Ovary (tissue), 10 donors: Measurements from ENCODE around the gene ECHDC1. TPM values are rescaled to one million over a fixed set of nuclear protein-coding genes. Genes with fewer than 3 reads are reported as not detected.

ENCODE experiments used
- DNase-seq, 5 donors: peaks; one replicate each; pipeline ENCODE4 v3.0.0-alpha.2; 2019 to 2020
- H3K27ac ChIP-seq, 2 donors: fragments of 200-600 bp; one replicate each; pipeline versions ENCODE4 v1.5.1 to v1.8.0; 2019 to 2022
- H3K27me3 ChIP-seq: fragments of 200-600 bp; one replicate; pipeline ENCODE4 v1.8.0; 2022
- H3K36me3 ChIP-seq: fragments of 200-600 bp; sonication (generic); one replicate; pipeline ENCODE4 v1.5.1; 2019
- H3K4me1 ChIP-seq: one replicate; pipeline ENCODE4 v1.8.1; 2013; ENCODE audit warnings: mild to moderate bottlenecking, moderate library complexity; ENCODE audit not compliant: insufficient read depth
- H3K4me3 ChIP-seq: fragments of 200-600 bp; sonication (generic); one replicate; pipeline ENCODE4 v1.5.1; 2017
- H3K9me3 ChIP-seq, 2 donors: fragments of 200-600 bp in 1 of 2; sonication (generic) in 1 of 2; one replicate each; pipeline versions ENCODE4 v1.5.1 to v1.8.1; 2013 to 2019; ENCODE audit warnings: mild to moderate bottlenecking in 1 of 2, moderate library complexity in 1 of 2
- EP300 ChIP-seq: sonication (generic); formaldehyde crosslinking; IDR thresholded peaks from one replicate; pipeline ENCODE4 v1.6.1; 2017; ENCODE audit warnings: antibody characterized with exemption
- POLR2A ChIP-seq: fragments of 450-650 bp; IDR thresholded peaks from one replicate; pipeline ENCODE4 v1.6.1; 2017; ENCODE audit warnings: antibody characterized with exemption, mild to moderate bottlenecking, moderate library complexity
- WGBS, 3 donors: extraction: QIAGEN DNeasy Blood & Tissue Kit in 1 of 3; methylation state at CpG; one replicate each; pipeline versions ENCODE4 v1.1.5 to v1.1.7; 2013 to 2017; 5-methylcytosine and 5-hydroxymethylcytosine counted together
- intact Hi-C, 4 donors: fragments of 100-400 bp; cut with DNase I; formaldehyde crosslinking; loops; one replicate each; pipeline versions ENCODE4 v1.11.0 to v1.15.1; 2022 to 2023
- long read RNA-seq, 3 donors: library from polyadenylated mRNA in 2 of 3; unstranded in 2 of 3; transcript quantifications; one replicate each; pipeline ENCODE4 v2.0.0 and lab custom pipeline, GENCODE V29; 2021 to 2026
- polyA plus RNA-seq, 2 donors: library from polyadenylated mRNA; stranded (reverse); fragments of 200-250 nt in 1 of 2; fragments of 350-450 nt in 1 of 2; fragmentation: Illumina TruSeq in 1 of 2; extraction: RNeasy Lipid Tissue Mini Kit (QIAGEN cat#74804) in 1 of 2; gene quantifications; one replicate each; pipeline ENCODE4 v1.2.3, GENCODE V29; 2013 to 2014
- total RNA-seq, 7 donors: library from RNA; depleted of rRNA in 2 of 7; stranded (reverse); fragments of >200 nt in 2 of 7; fragmentation: NEBNext Ultra II Directional in 3 of 7; extraction: Animal tissue kit (Norgen Biotek cat#: 25700) in 3 of 7; gene quantifications; one replicate each; pipeline versions ENCODE4 v1.1.0 to v1.2.4, GENCODE V29; 2016 to 2023
- TF ChIP-seq, protein P1 (sequence below), 3 donors: fragments of 450-650 bp in 2 of 3; fragments of 200-600 bp in 1 of 3; IDR thresholded peaks; one replicate each; pipeline versions ENCODE4 v1.5.1 to v1.8.0; 2016 to 2022; ENCODE audit warnings: antibody characterized with exemption in 3 of 3, mild to moderate bottlenecking in 1 of 3
- donor health status: DM: no; HTN: no; CAD: no; lungs with moderate emphysema.
- donor health status: DM: no; HTN: no; CAD: no.
- donor health status: Bipolar disorder and iron deficiency.
- donor health status: DM: yes; HTN: yes; CAD: no.
- donor health status: DM: no; HTN: no; CAD: no.
- donor health status: DM: yes; HTN: yes; CAD: no.

Gene ECHDC1, protein sequence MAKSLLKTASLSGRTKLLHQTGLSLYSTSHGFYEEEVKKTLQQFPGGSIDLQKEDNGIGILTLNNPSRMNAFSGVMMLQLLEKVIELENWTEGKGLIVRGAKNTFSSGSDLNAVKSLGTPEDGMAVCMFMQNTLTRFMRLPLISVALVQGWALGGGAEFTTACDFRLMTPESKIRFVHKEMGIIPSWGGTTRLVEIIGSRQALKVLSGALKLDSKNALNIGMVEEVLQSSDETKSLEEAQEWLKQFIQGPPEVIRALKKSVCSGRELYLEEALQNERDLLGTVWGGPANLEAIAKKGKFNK
- total RNA-seq (10 to 100 TPM; 19.3 to 40.3 (median 21.8) TPM), polyA plus RNA-seq (10 to 100 TPM; 23.9 to 34.9 TPM)
- long read RNA-seq, donor 1, transcript ECHDC1-210 (6 exons, 2,341 nt), result major isoform, 32 of 60 reads
- long read RNA-seq, donor 1, transcript ECHDC1-203 (5 exons, 1,354 nt), result minor isoform, 13 of 60 reads
- long read RNA-seq, donor 1, partial matches to known transcripts, result 2 of 60 reads
- long read RNA-seq, donor 1, other reads (novel, unspliced or antisense), result 6 of 60 reads
- long read RNA-seq, donor 2, transcript ECHDC1-210 (6 exons, 2,341 nt), result major isoform, 8 of 13 reads
- long read RNA-seq, donor 2, partial matches to known transcripts, result 0 of 13 reads
- long read RNA-seq, donor 2, other reads (novel, unspliced or antisense), result 0 of 13 reads
- long read RNA-seq, donor 3, transcript ECHDC1-210 (6 exons, 2,341 nt), result major isoform, 12 of 36 reads
- long read RNA-seq, donor 3, transcript ECHDC1-203 (5 exons, 1,354 nt), result major isoform, 12 of 36 reads
- long read RNA-seq, donor 3, partial matches to known transcripts, result 6 of 36 reads
- long read RNA-seq, donor 3, other reads (novel, unspliced or antisense), result 5 of 36 reads

DNA sequence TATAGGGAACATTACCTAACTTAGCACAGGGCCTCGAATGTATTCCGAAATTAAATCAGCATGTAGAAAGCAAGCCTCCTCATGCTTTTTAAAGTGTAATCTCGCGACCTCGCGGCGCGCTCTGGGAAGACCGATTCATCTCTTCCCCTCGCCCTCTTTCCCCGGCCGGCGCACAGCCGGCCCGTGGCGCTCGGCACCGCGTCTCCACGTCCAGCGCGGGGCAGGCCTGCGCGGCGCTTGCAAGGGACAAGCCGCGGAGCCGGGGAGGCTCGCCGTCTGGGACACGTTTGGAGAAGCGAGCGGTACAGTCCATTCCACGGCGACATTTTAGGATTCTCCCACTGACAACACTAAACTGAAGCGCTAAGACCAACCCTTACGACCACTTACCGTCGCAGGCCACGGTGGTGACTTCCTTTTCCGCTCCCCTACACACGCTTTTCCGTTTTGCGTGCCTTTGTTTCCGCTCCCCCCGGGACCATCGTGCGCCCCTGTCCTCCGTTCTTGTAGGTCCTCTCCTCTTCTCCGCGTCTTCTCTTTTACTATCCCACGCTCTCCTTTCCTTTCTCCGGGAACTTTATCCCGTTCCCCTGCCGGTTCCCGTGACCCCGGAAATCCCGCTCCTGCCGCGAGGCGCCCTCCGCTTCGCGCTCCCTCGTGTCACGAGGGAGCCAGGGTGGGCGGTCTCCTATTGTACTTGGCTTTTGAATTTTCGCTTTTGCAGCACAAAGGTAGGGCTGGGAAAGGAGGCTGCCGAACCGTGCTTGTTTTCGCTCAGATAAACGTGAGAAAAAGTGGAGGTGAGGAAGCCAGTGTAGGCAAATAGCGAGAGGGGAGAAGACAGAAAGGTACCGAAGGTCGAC is at the start of gene ECHDC1:
TSS of gene ECHDC1 (minus strand) at position 664 of the 863 bp plus-strand sequence. CDS start 12,581 bp downstream, outside the sequence.
- Histone ChIP-seq H3K9me3 (no peaks in the 10 kb centered on the region), H3K4me3 (peak within 1 kb of the TSS; percentile 49), H3K4me1 (peaks cover 10% of the 10 kb centered on the region), H3K36me3 (no peaks in the 10 kb centered on the region), H3K27ac (peak within 1 kb of the TSS; percentile 31 to 54), H3K27me3 (no peaks in the 10 kb centered on the region)
- intact Hi-C loops, result no loop called here
- TF ChIP-seq, protein P1, sequence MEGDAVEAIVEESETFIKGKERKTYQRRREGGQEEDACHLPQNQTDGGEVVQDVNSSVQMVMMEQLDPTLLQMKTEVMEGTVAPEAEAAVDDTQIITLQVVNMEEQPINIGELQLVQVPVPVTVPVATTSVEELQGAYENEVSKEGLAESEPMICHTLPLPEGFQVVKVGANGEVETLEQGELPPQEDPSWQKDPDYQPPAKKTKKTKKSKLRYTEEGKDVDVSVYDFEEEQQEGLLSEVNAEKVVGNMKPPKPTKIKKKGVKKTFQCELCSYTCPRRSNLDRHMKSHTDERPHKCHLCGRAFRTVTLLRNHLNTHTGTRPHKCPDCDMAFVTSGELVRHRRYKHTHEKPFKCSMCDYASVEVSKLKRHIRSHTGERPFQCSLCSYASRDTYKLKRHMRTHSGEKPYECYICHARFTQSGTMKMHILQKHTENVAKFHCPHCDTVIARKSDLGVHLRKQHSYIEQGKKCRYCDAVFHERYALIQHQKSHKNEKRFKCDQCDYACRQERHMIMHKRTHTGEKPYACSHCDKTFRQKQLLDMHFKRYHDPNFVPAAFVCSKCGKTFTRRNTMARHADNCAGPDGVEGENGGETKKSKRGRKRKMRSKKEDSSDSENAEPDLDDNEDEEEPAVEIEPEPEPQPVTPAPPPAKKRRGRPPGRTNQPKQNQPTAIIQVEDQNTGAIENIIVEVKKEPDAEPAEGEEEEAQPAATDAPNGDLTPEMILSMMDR (IDR thresholded peaks at IDR 0.05), result no peak
- TF ChIP-seq EP300, result no peak
- TF ChIP-seq POLR2A, result no peak
- DNase-seq, result peak; percentile 45 to 72 (median 54)
- 0% methylated on average over 74 to 75 of the region's 75 CpGs for WGBS, 3 donors

DNA sequence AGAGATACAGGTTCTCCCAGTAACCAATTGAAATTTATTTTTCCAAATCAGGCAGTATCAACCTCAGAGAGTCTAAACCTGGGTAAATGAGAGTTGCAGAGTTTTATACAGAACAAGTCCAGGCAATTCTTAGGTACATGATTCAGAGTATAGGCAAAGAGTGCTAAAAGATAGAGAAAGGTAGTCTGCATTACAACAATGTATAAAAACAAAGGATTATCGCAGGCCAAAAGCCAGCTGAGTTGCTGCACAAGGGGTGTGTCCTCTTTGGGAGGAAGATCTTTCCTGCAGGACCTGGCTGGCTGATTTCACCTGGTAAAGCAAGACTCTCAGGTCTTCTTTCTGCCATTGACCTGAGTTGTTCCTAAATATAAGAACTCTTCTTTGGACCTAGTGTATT is 48.9 kb upstream of the ECHDC1 start:
- no peak overlapping the region for H3K4me3 ChIP-seq
- no peaks in the 10 kb centered on the region for H3K4me1 ChIP-seq
- H3K27ac ChIP-seq, result no peak overlapping the region
- TF ChIP-seq POLR2A (no peak), EP300 (no peak)
- TF ChIP-seq, protein P1 (IDR thresholded peaks at IDR 0.05), result no peak
- H3K36me3 ChIP-seq, result no peaks in the 10 kb centered on the region
- no peaks in the 10 kb centered on the region for H3K9me3 ChIP-seq
- H3K27me3 ChIP-seq, result no peaks in the 10 kb centered on the region
- WGBS, 3 donors, result 79 to 93% (median 89%) methylated on average over 1 of the region's 1 CpG
- DNase-seq, result no peak
- intact Hi-C loops, result no loop called here

DNA sequence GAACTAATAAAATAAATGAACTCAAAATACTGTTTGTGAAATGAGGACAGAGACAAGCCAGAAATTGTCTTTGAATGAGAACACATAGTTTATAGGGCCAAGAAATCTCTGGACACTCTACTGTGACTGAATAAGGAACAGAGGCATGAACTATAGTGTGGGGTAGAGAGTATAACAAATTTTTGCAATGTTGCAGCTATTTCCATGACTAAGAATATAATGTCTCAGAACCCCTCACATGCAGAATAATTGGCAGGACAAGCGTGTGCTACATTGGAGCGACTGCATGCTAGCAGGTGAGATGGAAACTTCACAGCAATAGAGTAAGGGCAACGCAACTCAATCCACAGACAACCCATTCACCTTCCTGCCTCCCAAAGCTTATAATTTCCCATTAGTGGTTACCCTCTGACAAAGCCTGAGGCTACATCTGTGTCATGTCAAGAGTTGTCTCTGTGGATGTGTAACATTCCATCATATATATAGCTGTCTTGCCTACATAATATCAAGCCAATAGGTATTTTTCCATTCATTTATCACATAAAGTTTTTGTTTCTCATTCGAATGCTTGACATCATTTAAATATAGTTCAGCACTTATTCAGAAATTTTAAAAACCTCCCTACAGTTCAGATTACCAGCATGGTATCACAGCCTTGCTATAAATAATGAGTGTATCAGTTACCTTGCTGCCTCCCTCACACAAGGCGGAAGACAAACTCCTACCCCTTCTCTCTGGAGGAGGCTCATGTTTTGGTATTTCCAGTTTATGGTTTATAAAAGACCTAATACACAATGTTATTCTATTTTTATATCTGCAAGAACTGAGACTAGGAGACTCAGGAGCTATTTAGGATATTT is 47.9 kb upstream of the ECHDC1 start:
- Histone ChIP-seq H3K27me3 (no peaks in the 10 kb centered on the region), H3K27ac (no peak overlapping the region), H3K4me1 (no peaks in the 10 kb centered on the region), H3K4me3 (no peak overlapping the region), H3K36me3 (no peaks in the 10 kb centered on the region), H3K9me3 (no peaks in the 10 kb centered on the region)
- TF ChIP-seq, protein P1 (IDR thresholded peaks at IDR 0.05), result no peak
- no peak for TF ChIP-seq EP300
- no peak for TF ChIP-seq POLR2A
- no peak for DNase-seq
- 31 to 53% (median 50%) methylated on average over 5 of the region's 5 CpGs for WGBS, 3 donors
- intact Hi-C loops, result no loop called here
